PC-9 (cell line): ENCODE results near the gene ZNF417.

ENCODE experiments used
- EZH2 ChIP-seq: fragments of 200-600 bp; sonication (generic); IDR thresholded peaks from 2 replicates; pipeline ENCODE4 v1.8.0; 2017; ENCODE audit warnings: antibody characterized with exemption, low read depth
- TF ChIP-seq, protein P1 (sequence below): fragments of 200-600 bp; sonication (generic); conservative IDR thresholded peaks from 2 replicates; pipeline ENCODE4 v1.6.1; 2017; ENCODE audit warnings: mixed run types, antibody characterized with exemption, mild to moderate bottlenecking, moderate library complexity

DNA sequence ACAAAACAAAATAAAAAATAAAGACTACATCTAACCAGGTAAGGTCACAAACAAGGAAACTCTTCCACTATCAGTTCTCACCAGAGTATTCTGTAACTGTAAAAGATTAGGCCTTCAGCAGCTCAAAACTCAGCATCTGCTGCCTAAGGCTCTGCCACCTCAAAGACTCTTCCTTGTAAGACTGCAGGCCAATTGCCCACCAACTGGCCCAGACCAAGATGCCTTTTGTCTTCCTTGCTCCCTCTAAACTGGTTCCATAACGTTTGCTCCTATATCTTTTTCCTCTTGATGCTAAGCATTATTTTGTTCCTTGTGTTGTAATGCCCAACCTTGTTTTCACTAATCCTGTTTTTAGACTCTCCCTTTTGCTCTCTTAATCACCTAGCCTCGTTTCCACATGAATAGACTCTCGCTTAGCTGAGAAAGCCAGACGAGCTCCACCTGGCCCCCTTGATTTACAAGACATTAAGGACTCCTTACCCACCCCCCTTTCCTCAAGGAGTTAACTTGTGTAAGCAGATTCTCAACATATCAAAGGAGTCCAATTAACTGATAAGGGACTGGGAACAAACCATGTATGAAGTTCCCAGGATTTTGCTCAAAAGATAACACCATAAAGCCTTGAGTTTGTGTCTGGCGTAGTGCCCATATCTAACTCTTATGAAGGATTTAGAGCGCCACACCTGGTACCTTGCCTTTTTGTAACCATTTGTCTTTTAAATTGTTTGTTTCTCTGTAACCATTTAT lies 29.0 kb downstream of the ZNF417 start:
- TF ChIP-seq, protein P1, sequence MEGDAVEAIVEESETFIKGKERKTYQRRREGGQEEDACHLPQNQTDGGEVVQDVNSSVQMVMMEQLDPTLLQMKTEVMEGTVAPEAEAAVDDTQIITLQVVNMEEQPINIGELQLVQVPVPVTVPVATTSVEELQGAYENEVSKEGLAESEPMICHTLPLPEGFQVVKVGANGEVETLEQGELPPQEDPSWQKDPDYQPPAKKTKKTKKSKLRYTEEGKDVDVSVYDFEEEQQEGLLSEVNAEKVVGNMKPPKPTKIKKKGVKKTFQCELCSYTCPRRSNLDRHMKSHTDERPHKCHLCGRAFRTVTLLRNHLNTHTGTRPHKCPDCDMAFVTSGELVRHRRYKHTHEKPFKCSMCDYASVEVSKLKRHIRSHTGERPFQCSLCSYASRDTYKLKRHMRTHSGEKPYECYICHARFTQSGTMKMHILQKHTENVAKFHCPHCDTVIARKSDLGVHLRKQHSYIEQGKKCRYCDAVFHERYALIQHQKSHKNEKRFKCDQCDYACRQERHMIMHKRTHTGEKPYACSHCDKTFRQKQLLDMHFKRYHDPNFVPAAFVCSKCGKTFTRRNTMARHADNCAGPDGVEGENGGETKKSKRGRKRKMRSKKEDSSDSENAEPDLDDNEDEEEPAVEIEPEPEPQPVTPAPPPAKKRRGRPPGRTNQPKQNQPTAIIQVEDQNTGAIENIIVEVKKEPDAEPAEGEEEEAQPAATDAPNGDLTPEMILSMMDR: no peak
- TF ChIP-seq EZH2: no peak
